ENCODE data around the gene STIMATE. TPM values are rescaled to one million over a fixed set of nuclear protein-coding genes. Genes with fewer than 3 reads are reported as not detected.

Gene STIMATE
- total RNA-seq, 4 donors from 2014 or later = 8.2 to 33.0 (median 16.4) TPM

GRCh38 chr3:52835766-52836470, 61.4 kb downstream of the STIMATE start:
- H3K36me3 ChIP-seq = no peaks in the 10 kb centered on the region
- in situ Hi-C loops (cut with MboI; ENCODE audit: low pct_ligation_motif_present in 1 of 4, low pct_unique_long_range_greater_than_20kb in 1 of 4, low sequenced_read_pairs in 3 of 4) = loop anchor here in 1 of 4 donors (25.0 kb wide), 1 partner anchor 251 kb away; no protein-coding TSS in a partner anchor

GRCh38 chr3:52834871-52835501, 62.4 kb downstream of the STIMATE start, which contains the start of gene MUSTN1:
MUSTN1 (minus strand) TSS chr3:52835019; CDS start chr3:52834948, 71 bp downstream.
- TF ChIP-seq EP300 (IDR thresholded peaks at IDR 0.05; ENCODE audit: low read depth) (no peak), POLR2AphosphoS5 (IDR thresholded peaks at IDR 0.05) (no peak), POLR2A (IDR thresholded peaks at IDR 0.05) (no peak), CTCF (IDR thresholded peaks at IDR 0.05) (no peak)
- H3K36me3 ChIP-seq = no peaks in the 10 kb centered on the region
- H3K27ac ChIP-seq = peak within 1 kb of the TSS; percentile 4 to 62 (median 8)
- H3K4me3 ChIP-seq = no peak within 1 kb of the TSS
- H3K4me1 ChIP-seq = peaks cover 5 to 10% (median 6%) of the 10 kb centered on the region in 4 donors
- in situ Hi-C loops (cut with MboI; ENCODE audit: low pct_ligation_motif_present in 1 of 4, low pct_unique_long_range_greater_than_20kb in 1 of 4, low sequenced_read_pairs in 3 of 4) = loop anchor here in 1 of 4 donors (25.0 kb wide), 1 partner anchor 252 kb away; no protein-coding TSS in a partner anchor
- no peak for DNase-seq
- 73% methylated on average over 11 of the region's 11 CpGs; no CpG with 5 or more reads in 1 of the 2 donors for WGBS, 2 donors (ENCODE audit: low coverage in 1 of 2)
- H3K27me3 ChIP-seq = no peaks in the 10 kb centered on the region
- no peaks in the 10 kb centered on the region for H3K9me3 ChIP-seq
- intact Hi-C loops (cut with DNase I; ENCODE audit: low total_unique reads) = no loop called here

More at GRCh38 chr3:52835766-52836470, 61.4 kb downstream of the STIMATE start:
- Histone ChIP-seq H3K4me1 (peaks cover 5 to 10% (median 6%) of the 10 kb centered on the region in 4 donors), H3K9me3 (no peaks in the 10 kb centered on the region), H3K27ac (peak overlapping the region in 3 of 4 donors; percentile 4 to 62 (median 8)), H3K4me3 (no peak overlapping the region), H3K27me3 (no peaks in the 10 kb centered on the region)
- intact Hi-C loops (cut with DNase I; ENCODE audit: low total_unique reads) = no loop called here
- TF ChIP-seq CTCF (IDR thresholded peaks at IDR 0.05) (no peak), EP300 (IDR thresholded peaks at IDR 0.05; ENCODE audit: low read depth) (no peak), POLR2A (IDR thresholded peaks at IDR 0.05) (no peak), POLR2AphosphoS5 (IDR thresholded peaks at IDR 0.05) (no peak)
- WGBS, 2 donors (ENCODE audit: low coverage in 1 of 2) = 67 to 90% methylated on average over 3 to 8 of the region's 8 CpGs
- DNase-seq = no peak

GRCh38 chr3:52833202-52833601, 64.1 kb downstream of the STIMATE start:
- H3K27me3 ChIP-seq = no peaks in the 10 kb centered on the region
- no peak for DNase-seq
- 91% methylated on average over 14 of the region's 14 CpGs; no CpG with 5 or more reads in 1 of the 2 donors for WGBS, 2 donors (ENCODE audit: low coverage in 1 of 2)
- no peaks in the 10 kb centered on the region for H3K36me3 ChIP-seq
- H3K4me1 ChIP-seq = peaks cover 5 to 10% (median 6%) of the 10 kb centered on the region in 4 donors
- no peaks in the 10 kb centered on the region for H3K9me3 ChIP-seq
- intact Hi-C loops (cut with DNase I; ENCODE audit: low total_unique reads) = no loop called here
- no peak overlapping the region for H3K4me3 ChIP-seq
- no peak for TF ChIP-seq CTCF (IDR thresholded peaks at IDR 0.05)
- no peak for TF ChIP-seq EP300 (IDR thresholded peaks at IDR 0.05; ENCODE audit: low read depth)
- TF ChIP-seq POLR2A (IDR thresholded peaks at IDR 0.05) = no peak
- TF ChIP-seq POLR2AphosphoS5 (IDR thresholded peaks at IDR 0.05) = no peak
- no peak overlapping the region for H3K27ac ChIP-seq
- in situ Hi-C loops (cut with MboI; ENCODE audit: low pct_ligation_motif_present in 1 of 4, low pct_unique_long_range_greater_than_20kb in 1 of 4, low sequenced_read_pairs in 3 of 4) = loop anchor here in 1 of 4 donors (25.0 kb wide), 1 partner anchor 254 kb away; no protein-coding TSS in a partner anchor
